Measurements from ENCODE around the gene MCAT. TPM values are rescaled to one million over a fixed set of nuclear protein-coding genes. Genes with fewer than 3 reads are reported as not detected.
"Not testable (repeated sequence)": the region's sequence is repeated elsewhere in the genome, so short reads cannot be mapped to it uniquely, and the experiment has no call there.

MCAT gene
- total RNA-seq, 2 experiments from 2014 or later, result 10.9 to 11.6 TPM

DNA sequence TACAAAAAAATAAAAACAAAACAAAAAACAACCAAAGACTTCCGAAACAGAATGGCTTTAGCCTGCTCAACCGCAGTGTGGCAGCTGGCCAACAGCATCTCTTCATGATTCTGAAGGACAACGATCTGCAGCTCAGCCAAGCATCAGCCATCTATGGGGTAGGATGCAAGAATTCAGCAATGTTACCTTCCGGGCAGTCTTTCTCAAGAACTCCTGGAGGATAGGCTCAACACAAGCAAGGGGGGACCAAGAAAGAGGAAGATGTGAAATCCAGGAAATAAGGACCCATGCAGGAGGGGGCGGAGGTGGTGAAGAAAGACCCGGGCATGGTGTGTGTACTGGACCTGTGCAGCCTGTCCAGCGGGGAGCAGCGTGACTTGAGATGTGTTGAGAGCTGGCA is 4.6 kb upstream of the MCAT start:
- peaks cover 43% of the 10 kb centered on the region for H3K4me1 Mint-ChIP-seq (ENCODE audit: low read depth)
- DNase-seq, result no peak

DNA sequence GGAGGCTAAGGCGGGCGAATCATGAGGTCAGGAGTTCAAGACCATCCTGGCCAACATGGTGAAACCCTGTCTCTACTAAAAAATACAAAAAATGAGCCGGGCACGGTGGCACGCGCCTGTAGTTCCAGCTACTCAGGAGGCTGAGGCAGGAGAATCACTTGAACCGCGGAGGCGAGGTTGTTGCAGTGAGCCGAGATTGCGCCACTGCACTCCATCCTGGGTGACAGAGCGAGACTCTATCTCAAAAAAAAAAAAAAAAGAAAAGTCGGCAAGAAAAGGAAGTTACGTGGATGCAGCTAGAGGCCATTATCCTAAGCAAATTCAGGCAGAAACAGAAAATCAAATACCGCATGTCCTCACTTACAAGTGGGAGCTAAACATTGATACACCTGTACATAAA is 3.1 kb upstream of the MCAT start:
- H3K27ac Mint-ChIP-seq; ATAC-seq; POLR2A ChIA-PET; H3K4me3 Mint-ChIP-seq; CTCF ChIA-PET; H3K27me3 Mint-ChIP-seq (ENCODE audit: low read depth); H3K36me3 Mint-ChIP-seq (ENCODE audit: low read depth); H3K9me3 Mint-ChIP-seq (ENCODE audit: insufficient read depth); DNase-seq: not testable (repeated sequence)
- H3K4me1 Mint-ChIP-seq (ENCODE audit: low read depth), result peaks cover 46% of the 10 kb centered on the region

More for the DNA sequence above, 4.6 kb upstream of the MCAT start:
- Mint-ChIP-seq H3K36me3 (ENCODE audit: low read depth) (peaks cover 3% of the 10 kb centered on the region), H3K9me3 (ENCODE audit: insufficient read depth) (no peaks in the 10 kb centered on the region), H3K4me3 (peak overlapping the region; percentile 12), H3K27me3 (ENCODE audit: low read depth) (no peaks in the 10 kb centered on the region), H3K27ac (no peak overlapping the region)
- ChIA-PET CTCF (interaction anchor here (0.6 to 1.3 kb wide), 3 partner anchors 9 to 527 kb away, joined by 3 to 4 read pairs (median 3); no protein-coding TSS in a partner anchor), POLR2A (no interaction called here)
- ATAC-seq, result no peak

- ATAC-seq; H3K9me3 Mint-ChIP-seq (ENCODE audit: insufficient read depth); DNase-seq; H3K27me3 Mint-ChIP-seq (ENCODE audit: low read depth); H3K27ac Mint-ChIP-seq; H3K4me3 Mint-ChIP-seq: not testable (repeated sequence)
- H3K36me3 Mint-ChIP-seq (ENCODE audit: low read depth), result peaks cover 10% of the 10 kb centered on the region
- H3K4me1 Mint-ChIP-seq (ENCODE audit: low read depth), result peaks cover 43% of the 10 kb centered on the region
- CTCF ChIA-PET, result interaction anchor here (0.6 kb wide), 1 partner anchor 12 kb away, joined by 3 read pairs; no protein-coding TSS in a partner anchor
- POLR2A ChIA-PET, result interaction anchor here (0.9 kb wide), 1 partner anchor 289 kb away, joined by 5 read pairs; the partner anchor contains the start of gene ARFGAP3
These were observed 2.2 kb upstream of the MCAT start for GRCh38 chr22:43145371-43145770.

DNA sequence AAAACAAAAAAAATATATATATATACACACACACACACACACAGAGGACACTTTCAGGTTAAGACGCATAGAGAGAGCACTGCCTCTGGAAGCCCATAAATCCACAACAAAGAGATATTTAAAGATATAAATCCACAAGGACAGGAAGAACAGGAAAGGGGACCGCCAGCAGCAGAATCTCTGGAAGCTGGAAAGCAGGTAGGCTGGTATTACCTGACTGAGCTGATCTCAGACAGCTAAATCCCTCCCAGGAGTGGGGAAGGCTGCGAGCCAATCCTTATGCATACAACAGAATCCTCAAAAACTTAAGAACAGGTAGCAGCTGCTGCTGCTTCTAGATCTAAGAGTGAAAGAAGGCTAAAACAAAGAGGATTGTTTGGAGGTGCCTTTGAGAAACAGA is 1.8 kb upstream of the MCAT start:
- H3K27me3 Mint-ChIP-seq (ENCODE audit: low read depth), result no peaks in the 10 kb centered on the region
- ATAC-seq (no peak), DNase-seq (no peak)
- ChIA-PET CTCF (no interaction called here), POLR2A (interaction anchor here (0.9 kb wide), 1 partner anchor 288 kb away, joined by 5 read pairs; the partner anchor contains the start of gene ARFGAP3)
- peaks cover 42% of the 10 kb centered on the region for H3K4me1 Mint-ChIP-seq (ENCODE audit: low read depth)
- H3K4me3 Mint-ChIP-seq, result no peak overlapping the region
- peaks cover 13% of the 10 kb centered on the region for H3K36me3 Mint-ChIP-seq (ENCODE audit: low read depth)
- H3K9me3 Mint-ChIP-seq (ENCODE audit: insufficient read depth), result no peaks in the 10 kb centered on the region
- no peak overlapping the region for H3K27ac Mint-ChIP-seq

DNA sequence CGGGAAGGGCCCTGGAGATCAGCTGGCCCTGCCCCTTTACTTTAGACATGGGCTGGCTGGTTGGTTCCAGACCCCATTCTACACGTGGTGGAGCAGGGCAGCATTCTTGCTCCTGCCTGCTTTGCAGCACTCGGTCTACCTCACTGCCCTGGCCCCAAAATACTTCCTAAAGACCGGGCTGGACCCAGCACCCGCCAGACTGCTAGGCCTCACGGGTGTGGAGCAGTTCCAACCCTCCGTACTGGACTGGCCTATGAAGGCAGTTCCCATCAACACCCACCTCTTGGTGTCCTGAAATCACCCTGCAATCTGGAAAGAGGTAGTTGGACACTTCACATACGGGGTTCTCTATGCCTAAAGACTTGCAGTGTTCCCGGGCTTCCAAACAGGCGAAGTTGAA is 6.4 kb downstream of the MCAT start:
- H3K9me3 Mint-ChIP-seq (ENCODE audit: insufficient read depth), result no peaks in the 10 kb centered on the region
- DNase-seq, result no peak
- H3K27ac Mint-ChIP-seq, result no peak overlapping the region
- CTCF ChIA-PET, result interaction anchor here (0.6 to 2.7 kb wide), 7 partner anchors 9 to 53 kb away, joined by 3 to 6 read pairs (median 3); no protein-coding TSS in a partner anchor
- H3K27me3 Mint-ChIP-seq (ENCODE audit: low read depth), result no peaks in the 10 kb centered on the region
- H3K4me3 Mint-ChIP-seq, result no peak overlapping the region
- peaks cover 10% of the 10 kb centered on the region for H3K4me1 Mint-ChIP-seq (ENCODE audit: low read depth)
- ATAC-seq, result no peak
- POLR2A ChIA-PET, result no interaction called here
- peaks cover 41% of the 10 kb centered on the region for H3K36me3 Mint-ChIP-seq (ENCODE audit: low read depth)

DNA sequence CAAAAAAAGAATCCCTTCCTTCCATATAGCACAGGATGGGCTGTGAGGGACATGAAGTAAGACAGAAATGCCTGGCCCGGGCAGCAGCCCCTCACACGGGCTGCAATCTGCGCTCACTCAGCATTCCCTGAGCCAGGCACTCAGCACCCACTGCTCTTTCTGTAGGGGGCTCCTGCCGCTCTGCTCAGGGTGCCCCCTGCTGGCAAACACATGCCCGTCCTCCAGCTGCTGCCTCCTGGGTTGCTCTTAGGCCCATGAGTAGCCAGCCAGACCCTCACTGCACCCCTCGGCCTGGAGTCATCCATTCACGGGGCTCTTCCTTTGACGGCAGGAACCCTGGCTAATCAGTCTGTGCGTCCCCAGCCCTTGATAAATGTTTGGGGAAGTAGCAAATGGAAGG is 6.9 kb downstream of the MCAT start:
- Mint-ChIP-seq H3K4me3 (no peak overlapping the region), H3K27ac (no peak overlapping the region), H3K36me3 (ENCODE audit: low read depth) (peaks cover 41% of the 10 kb centered on the region), H3K9me3 (ENCODE audit: insufficient read depth) (no peaks in the 10 kb centered on the region), H3K27me3 (ENCODE audit: low read depth) (no peaks in the 10 kb centered on the region), H3K4me1 (ENCODE audit: low read depth) (peaks cover 5% of the 10 kb centered on the region)
- peak; percentile 85 for ATAC-seq
- DNase-seq, result peak; percentile 55
- POLR2A ChIA-PET, result no interaction called here
- CTCF ChIA-PET, result interaction anchor here (0.6 to 2.7 kb wide), 8 partner anchors 8 to 52 kb away, joined by 3 to 6 read pairs (median 3); partner anchors contain the start of gene MCAT

DNA sequence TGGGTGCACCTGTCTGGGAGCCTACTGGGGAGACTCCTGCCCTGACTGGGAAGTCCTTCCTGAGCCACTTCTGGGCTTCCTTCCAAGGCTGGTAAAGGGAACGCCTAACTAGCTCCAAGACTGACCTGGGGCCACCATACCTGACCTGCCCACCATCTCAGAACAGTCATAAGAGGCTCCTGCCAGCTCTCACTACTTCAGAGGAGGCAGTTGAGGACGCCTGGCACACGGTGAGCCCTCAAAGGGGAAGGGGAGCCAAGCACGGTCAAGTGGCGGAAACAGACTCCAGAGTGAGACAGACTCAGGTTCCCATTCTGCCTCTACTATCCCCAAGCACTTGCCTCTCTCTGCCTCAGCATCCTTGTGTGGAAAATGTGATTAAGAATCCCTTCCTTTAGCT is 7.6 kb downstream of the MCAT start:
- Mint-ChIP-seq H3K27me3 (ENCODE audit: low read depth) (no peaks in the 10 kb centered on the region), H3K9me3 (ENCODE audit: insufficient read depth) (no peaks in the 10 kb centered on the region), H3K36me3 (ENCODE audit: low read depth) (peaks cover 35% of the 10 kb centered on the region), H3K4me1 (ENCODE audit: low read depth) (no peaks in the 10 kb centered on the region), H3K27ac (no peak overlapping the region), H3K4me3 (no peak overlapping the region)
- POLR2A ChIA-PET, result no interaction called here
- CTCF ChIA-PET, result interaction anchor here (1.1 to 2.7 kb wide), 3 partner anchors 8 to 37 kb away, joined by 3 to 6 read pairs (median 3); partner anchors contain the start of gene MCAT
- DNase-seq (no peak), ATAC-seq (no peak)

DNA sequence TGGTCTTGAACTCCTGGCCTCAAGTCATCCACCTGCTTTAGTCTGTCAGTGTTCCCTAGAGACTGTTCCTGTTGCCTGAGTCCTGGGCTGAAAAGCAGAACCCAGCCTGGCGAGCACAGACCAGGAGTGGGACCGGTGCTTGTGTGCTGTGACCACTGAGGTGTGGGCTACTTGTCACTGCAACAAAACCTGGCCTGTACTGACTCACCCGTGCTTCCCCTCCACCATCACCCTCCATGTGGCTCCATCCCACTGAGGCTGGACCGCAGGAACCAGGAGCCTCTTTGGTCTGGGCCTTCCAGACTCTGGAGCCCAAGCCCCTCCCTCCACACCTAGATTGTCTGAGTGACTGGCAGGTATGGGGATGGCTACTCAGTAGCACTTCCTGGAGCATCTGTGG is 8.6 kb downstream of the MCAT start:
- ATAC-seq (no peak), DNase-seq (no peak)
- peaks cover 30% of the 10 kb centered on the region for H3K36me3 Mint-ChIP-seq (ENCODE audit: low read depth)
- no peaks in the 10 kb centered on the region for H3K27me3 Mint-ChIP-seq (ENCODE audit: low read depth)
- no peaks in the 10 kb centered on the region for H3K4me1 Mint-ChIP-seq (ENCODE audit: low read depth)
- POLR2A ChIA-PET, result interaction anchor here (0.6 kb wide), 1 partner anchor 12 kb away, joined by 4 read pairs; no protein-coding TSS in a partner anchor
- H3K27ac Mint-ChIP-seq, result no peak overlapping the region
- H3K4me3 Mint-ChIP-seq, result no peak overlapping the region
- CTCF ChIA-PET, result no interaction called here
- H3K9me3 Mint-ChIP-seq (ENCODE audit: insufficient read depth), result no peaks in the 10 kb centered on the region

DNA sequence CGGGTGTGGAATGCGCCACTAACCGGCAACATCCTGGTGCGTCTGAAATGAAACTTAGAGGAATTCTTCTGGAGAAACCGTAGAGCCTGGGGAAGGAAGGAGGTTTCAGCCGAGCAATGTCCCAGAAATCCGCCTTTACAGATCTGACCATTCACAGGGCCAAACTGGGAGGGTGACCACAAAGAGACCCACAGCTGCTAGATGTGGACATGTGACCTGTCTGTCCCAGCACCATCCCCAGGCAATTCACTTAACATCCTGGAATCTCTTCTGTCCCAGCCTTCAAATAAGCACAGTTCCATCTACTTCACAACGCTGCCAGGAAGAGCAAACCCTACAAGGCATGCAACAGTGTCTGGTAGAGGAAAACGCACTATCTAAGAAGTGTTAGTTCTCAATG is 9.8 kb downstream of the MCAT start:
- POLR2A ChIA-PET, result no interaction called here

DNA sequence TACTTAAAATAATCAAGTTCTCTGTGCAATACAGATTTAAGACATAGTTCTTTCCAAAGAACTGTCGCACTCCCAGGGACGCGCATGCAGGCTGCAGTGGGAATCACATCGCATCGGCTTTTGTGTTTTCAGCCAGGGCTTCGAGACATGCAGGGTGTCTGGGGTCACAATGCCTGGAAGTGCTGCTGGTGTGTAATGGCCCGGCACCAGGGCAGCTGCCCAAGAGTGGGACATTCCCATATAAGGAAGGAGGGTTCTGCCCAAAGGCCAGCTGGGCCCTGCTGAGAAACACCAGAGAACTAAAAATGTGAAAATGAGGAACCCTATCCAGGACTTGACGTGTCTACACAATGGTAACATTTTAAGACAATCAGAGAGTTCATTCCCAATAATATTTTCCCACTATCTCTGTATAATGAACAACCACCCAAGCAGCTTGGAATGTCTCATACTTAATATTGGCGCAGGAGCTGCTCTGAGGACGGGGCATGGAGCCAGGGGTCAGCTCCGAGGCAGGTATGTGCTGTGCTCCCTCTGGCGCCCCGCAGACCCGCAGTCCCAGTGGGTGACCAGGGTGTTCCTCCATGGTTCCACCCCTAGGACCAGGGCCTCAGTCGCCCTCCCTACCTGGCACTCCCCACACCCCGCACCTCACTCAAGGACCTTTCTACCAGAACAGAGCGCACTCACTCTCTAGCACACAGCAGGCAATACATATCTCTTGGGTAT is 11.3 kb downstream of the MCAT start:
- H3K27me3 Mint-ChIP-seq (ENCODE audit: low read depth), result no peaks in the 10 kb centered on the region
- peaks cover 18% of the 10 kb centered on the region for H3K36me3 Mint-ChIP-seq (ENCODE audit: low read depth)
- no peaks in the 10 kb centered on the region for H3K9me3 Mint-ChIP-seq (ENCODE audit: insufficient read depth)
- H3K27ac Mint-ChIP-seq, result no peak overlapping the region
- ChIA-PET CTCF (interaction anchor here (1.2 kb wide), 1 partner anchor 20 kb away, joined by 3 read pairs; no protein-coding TSS in a partner anchor), POLR2A (interaction anchor here (0.6 kb wide), 1 partner anchor 54 kb away, joined by 4 read pairs; no protein-coding TSS in a partner anchor)
- H3K4me3 Mint-ChIP-seq, result no peak overlapping the region
- no peak for ATAC-seq
- DNase-seq, result no peak
- H3K4me1 Mint-ChIP-seq (ENCODE audit: low read depth), result peaks cover 12% of the 10 kb centered on the region

More for the DNA sequence above, 9.8 kb downstream of the MCAT start:
- ATAC-seq (no peak), DNase-seq (no peak)
- H3K4me3 Mint-ChIP-seq, result no peak overlapping the region
- H3K9me3 Mint-ChIP-seq (ENCODE audit: insufficient read depth), result no peaks in the 10 kb centered on the region
- H3K36me3 Mint-ChIP-seq (ENCODE audit: low read depth), result peaks cover 27% of the 10 kb centered on the region
- peaks cover 5% of the 10 kb centered on the region for H3K4me1 Mint-ChIP-seq (ENCODE audit: low read depth)
- CTCF ChIA-PET, result no interaction called here
- no peak overlapping the region for H3K27ac Mint-ChIP-seq
- no peaks in the 10 kb centered on the region for H3K27me3 Mint-ChIP-seq (ENCODE audit: low read depth)

DNA sequence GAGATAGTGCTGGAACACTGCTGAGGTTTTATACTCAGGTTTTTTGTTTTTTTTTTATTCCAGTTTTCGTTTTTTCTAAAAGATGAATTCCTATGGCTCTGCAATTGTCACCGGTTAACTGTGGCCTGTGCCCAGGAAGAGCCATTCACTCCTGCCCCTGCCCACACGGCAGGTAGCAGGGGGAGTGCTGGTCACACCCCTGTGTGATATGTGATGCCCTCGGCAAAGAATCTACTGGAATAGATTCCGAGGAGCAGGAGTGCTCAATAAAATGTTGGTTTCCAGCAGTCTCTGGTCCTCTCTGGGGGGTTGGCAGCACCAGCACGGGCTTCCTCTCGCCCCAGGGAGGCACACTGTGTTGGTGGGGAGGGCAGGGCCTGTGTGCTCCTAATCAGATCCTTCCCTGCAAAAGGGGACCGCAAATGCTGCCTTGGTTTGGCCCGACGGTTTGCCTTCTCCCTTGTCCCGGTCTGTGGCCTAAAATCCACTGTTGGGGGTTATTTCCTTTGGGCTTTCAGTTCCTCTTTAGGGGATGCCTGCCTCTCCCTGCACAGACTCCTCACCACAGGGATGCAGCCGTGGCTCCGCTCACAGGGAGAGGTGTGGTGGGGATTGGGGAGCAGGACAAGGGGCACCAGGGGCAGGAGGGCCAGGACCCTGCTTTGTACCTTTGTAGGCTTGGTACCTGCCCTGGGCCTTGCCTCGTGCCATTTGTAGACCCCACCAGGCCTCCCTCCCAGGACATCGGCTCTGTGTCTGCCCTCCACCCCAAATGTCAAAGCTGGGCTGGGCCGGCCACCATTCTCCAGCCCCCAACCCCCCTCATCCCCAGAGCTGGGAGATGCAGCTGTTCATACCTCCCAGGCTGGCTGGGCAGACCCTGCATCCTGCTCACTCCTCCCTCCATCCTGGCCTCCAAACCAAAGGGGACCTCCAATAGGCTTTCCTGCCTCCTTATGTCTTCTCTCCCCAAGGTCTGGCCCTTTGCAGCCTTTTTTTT is 13.5 kb downstream of the MCAT start:
- Mint-ChIP-seq H3K9me3 (ENCODE audit: insufficient read depth) (no peaks in the 10 kb centered on the region), H3K4me1 (ENCODE audit: low read depth) (peaks cover 14% of the 10 kb centered on the region), H3K27me3 (ENCODE audit: low read depth) (no peaks in the 10 kb centered on the region), H3K27ac (no peak overlapping the region), H3K36me3 (ENCODE audit: low read depth) (peaks cover 10% of the 10 kb centered on the region), H3K4me3 (no peak overlapping the region)
- ATAC-seq (no peak), DNase-seq (no peak)
- POLR2A ChIA-PET, result no interaction called here
- CTCF ChIA-PET, result interaction anchor here (0.8 kb wide), 1 partner anchor 9 kb away, joined by 3 read pairs; no protein-coding TSS in a partner anchor

Data from activated CD8-positive, alpha-beta T cell treated with anti-CD3 and anti-CD28 coated beads, Interleukin-2, amount 10 ng/mL, durations not matched to agents 7 days and 5 days (primary cell).